Memory B cell (primary cell): Measurements from ENCODE around the gene FAM174C.

Source experiments
- ATAC-seq: fragments of 150-1000 bp; cut with Tn5 transposase; 2 replicates; pipeline ENCODE4 v1.10.0; 2021; ENCODE audit warnings: low read depth, mild to moderate bottlenecking, moderate library complexity
- DNase-seq, 2 donors: peaks; one replicate each; pipeline ENCODE4 v3.0.0; 2022; ENCODE audit warnings: low spot score in 2 of 2
- H3K27ac Mint-ChIP-seq: one replicate; pipeline ENCODE4 v1.8.0; 2022; ENCODE audit warnings: mild to moderate bottlenecking, moderate library complexity, mixed read lengths
- H3K27me3 Mint-ChIP-seq: one replicate; pipeline ENCODE4 v1.8.0; 2022; ENCODE audit warnings: mixed read lengths
- H3K36me3 Mint-ChIP-seq: one replicate; pipeline ENCODE4 v1.8.0; 2022; ENCODE audit warnings: mild to moderate bottlenecking, mixed read lengths
- H3K4me1 Mint-ChIP-seq: one replicate; pipeline ENCODE4 v1.8.0; 2022; ENCODE audit warnings: mixed read lengths
- H3K4me3 Mint-ChIP-seq: one replicate; pipeline ENCODE4 v1.8.0; 2022; ENCODE audit warnings: mild to moderate bottlenecking, moderate library complexity, mixed read lengths
- H3K9me3 Mint-ChIP-seq: one replicate; pipeline ENCODE4 v1.8.0; 2022; ENCODE audit warnings: mixed read lengths

FAM174C gene

GRCh38 chr19:1267477-1268225 is 7.7 kb upstream of the FAM174C start:
- no peak for ATAC-seq
- peaks cover 22% of the 10 kb centered on the region for H3K36me3 Mint-ChIP-seq
- no peaks in the 10 kb centered on the region for H3K27me3 Mint-ChIP-seq
- DNase-seq: no peak
- H3K27ac Mint-ChIP-seq: peak overlapping the region; percentile 98
- H3K4me3 Mint-ChIP-seq: peak overlapping the region; percentile 61
- peaks cover 61% of the 10 kb centered on the region for H3K4me1 Mint-ChIP-seq
- H3K9me3 Mint-ChIP-seq: no peaks in the 10 kb centered on the region

- DNase-seq (no peak), ATAC-seq (no peak)
- H3K36me3 Mint-ChIP-seq: peaks cover 26% of the 10 kb centered on the region
- H3K9me3 Mint-ChIP-seq: no peaks in the 10 kb centered on the region
- H3K4me1 Mint-ChIP-seq: peaks cover 58% of the 10 kb centered on the region
- H3K27ac Mint-ChIP-seq: peak overlapping the region; percentile 98
- no peaks in the 10 kb centered on the region for H3K27me3 Mint-ChIP-seq
- peak overlapping the region; percentile 85 for H3K4me3 Mint-ChIP-seq
Measured at GRCh38 chr19:1268226-1269064, 6.9 kb upstream of the FAM174C start.

- H3K27me3 Mint-ChIP-seq: no peaks in the 10 kb centered on the region
- H3K9me3 Mint-ChIP-seq: no peaks in the 10 kb centered on the region
- ATAC-seq (peak; percentile 61), DNase-seq (peak; percentile 97 to 100)
- H3K4me1 Mint-ChIP-seq: peaks cover 58% of the 10 kb centered on the region
- peak within 1 kb of the TSS; percentile 98 for H3K27ac Mint-ChIP-seq
- H3K36me3 Mint-ChIP-seq: peaks cover 33% of the 10 kb centered on the region
- peak within 1 kb of the TSS; percentile 85 for H3K4me3 Mint-ChIP-seq
Measured at GRCh38 chr19:1269065-1269477, 6.3 kb upstream of the FAM174C start, which contains the start of gene CIRBP. Gene CIRBP, plus strand, starts transcription at chr19:1269332. Its CDS starts 1,602 bp downstream, at chr19:1270934.

- DNase-seq: peak; percentile 85 to 86
Measured at GRCh38 chr19:1269478-1270212, 5.7 kb upstream of the FAM174C start.

GRCh38 chr19:1270213-1270853 is 5.0 kb upstream of the FAM174C start:
- ATAC-seq: no peak
- Mint-ChIP-seq H3K36me3 (peaks cover 31% of the 10 kb centered on the region), H3K4me3 (peak overlapping the region; percentile 85), H3K4me1 (peaks cover 46% of the 10 kb centered on the region), H3K27ac (peak overlapping the region; percentile 90), H3K27me3 (no peaks in the 10 kb centered on the region), H3K9me3 (no peaks in the 10 kb centered on the region)
- no peak for DNase-seq

More at GRCh38 chr19:1269478-1270212, 5.7 kb upstream of the FAM174C start:
- peaks cover 30% of the 10 kb centered on the region for H3K36me3 Mint-ChIP-seq
- H3K4me1 Mint-ChIP-seq: peaks cover 53% of the 10 kb centered on the region
- peak overlapping the region; percentile 85 for H3K4me3 Mint-ChIP-seq
- peak; percentile 23 for ATAC-seq
- no peaks in the 10 kb centered on the region for H3K9me3 Mint-ChIP-seq
- H3K27ac Mint-ChIP-seq: peak overlapping the region; percentile 98
- H3K27me3 Mint-ChIP-seq: no peaks in the 10 kb centered on the region

GRCh38 chr19:1270854-1271527 is 4.3 kb upstream of the FAM174C start:
- peak overlapping the region; percentile 90 for H3K27ac Mint-ChIP-seq
- peaks cover 31% of the 10 kb centered on the region for H3K36me3 Mint-ChIP-seq
- no peaks in the 10 kb centered on the region for H3K27me3 Mint-ChIP-seq
- peaks cover 42% of the 10 kb centered on the region for H3K4me1 Mint-ChIP-seq
- H3K4me3 Mint-ChIP-seq: peak overlapping the region; percentile 85
- DNase-seq (no peak), ATAC-seq (no peak)
- H3K9me3 Mint-ChIP-seq: no peaks in the 10 kb centered on the region

GRCh38 chr19:1271528-1272422 is 3.6 kb upstream of the FAM174C start:
- Mint-ChIP-seq H3K9me3 (no peaks in the 10 kb centered on the region), H3K4me1 (peaks cover 46% of the 10 kb centered on the region), H3K36me3 (peaks cover 33% of the 10 kb centered on the region), H3K27ac (peak overlapping the region; percentile 90), H3K4me3 (peak overlapping the region; percentile 85), H3K27me3 (no peaks in the 10 kb centered on the region)
- no peak for DNase-seq
- no peak for ATAC-seq

- DNase-seq (no peak), ATAC-seq (no peak)
- H3K36me3 Mint-ChIP-seq: peaks cover 34% of the 10 kb centered on the region
- no peaks in the 10 kb centered on the region for H3K27me3 Mint-ChIP-seq
- peaks cover 43% of the 10 kb centered on the region for H3K4me1 Mint-ChIP-seq
- H3K4me3 Mint-ChIP-seq: peak overlapping the region; percentile 32
- H3K9me3 Mint-ChIP-seq: no peaks in the 10 kb centered on the region
- peak overlapping the region; percentile 53 for H3K27ac Mint-ChIP-seq
Measured at GRCh38 chr19:1272423-1273262, 2.7 kb upstream of the FAM174C start.

GRCh38 chr19:1273263-1274041 is 1.9 kb upstream of the FAM174C start:
- peak overlapping the region; percentile 14 for H3K4me3 Mint-ChIP-seq
- DNase-seq: no peak
- peaks cover 34% of the 10 kb centered on the region for H3K36me3 Mint-ChIP-seq
- no peaks in the 10 kb centered on the region for H3K27me3 Mint-ChIP-seq
- ATAC-seq: no peak
- peaks cover 38% of the 10 kb centered on the region for H3K4me1 Mint-ChIP-seq
- H3K9me3 Mint-ChIP-seq: no peaks in the 10 kb centered on the region
- peak overlapping the region; percentile 53 for H3K27ac Mint-ChIP-seq

- Mint-ChIP-seq H3K9me3 (no peaks in the 10 kb centered on the region), H3K27ac (peak overlapping the region; percentile 28)
Measured at GRCh38 chr19:1274081-1274851, 1.1 kb upstream of the FAM174C start.

More at GRCh38 chr19:1274081-1274851, 1.1 kb upstream of the FAM174C start:
- Mint-ChIP-seq H3K4me3 (peak overlapping the region; percentile 29), H3K4me1 (peaks cover 31% of the 10 kb centered on the region), H3K36me3 (peaks cover 33% of the 10 kb centered on the region), H3K27me3 (no peaks in the 10 kb centered on the region)
- no peak for DNase-seq
- ATAC-seq: no peak
